ENCODE measurements around the gene APMAP. TPM values are rescaled to one million over a fixed set of nuclear protein-coding genes. Genes with fewer than 3 reads are reported as not detected.

APMAP gene
- total and polyA plus RNA-seq, 2 of the 13 experiments (the other 11 are each of a cell fraction or from before 2014, with no cell fraction given): 168 to 214 TPM

DNA sequence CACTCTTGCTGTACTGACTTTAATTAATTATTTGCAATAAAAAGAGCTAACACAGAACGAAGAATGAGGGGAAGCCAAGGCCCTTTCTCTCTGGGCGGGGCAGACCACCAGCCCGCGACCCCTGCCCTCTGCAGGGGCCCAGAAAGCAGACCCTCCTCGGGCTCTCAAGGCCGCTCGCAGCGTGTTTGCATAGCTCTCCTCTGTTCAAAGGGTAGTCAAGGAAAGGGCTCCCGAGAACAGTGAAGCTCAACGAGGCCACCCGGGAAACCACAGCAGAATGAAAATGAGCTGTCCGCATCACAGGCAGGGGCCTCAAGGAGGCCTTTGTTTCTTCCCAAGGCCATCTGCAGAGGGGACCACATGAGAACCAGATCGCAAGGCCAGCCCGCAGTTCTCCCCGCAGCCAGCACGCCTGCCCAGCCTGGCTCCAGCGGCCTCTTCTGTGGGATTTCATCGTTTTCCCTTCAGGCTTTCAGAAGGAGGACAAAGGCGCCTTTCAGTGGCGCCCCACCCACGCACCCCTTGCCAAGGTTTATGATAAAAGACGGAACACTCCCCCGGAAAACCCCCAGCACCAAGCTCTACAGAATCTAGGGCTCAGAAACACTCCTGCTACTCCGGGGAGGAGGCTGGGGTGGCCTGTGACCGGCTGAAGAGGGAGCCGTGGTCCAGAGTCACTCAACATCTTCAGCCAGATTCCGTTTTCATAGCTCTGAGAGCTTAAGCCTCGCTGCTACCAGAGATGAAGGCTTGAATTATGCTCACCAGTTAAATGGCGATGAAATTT is 40.1 kb upstream of the APMAP start (continued):
- TF ChIP-seq SRSF4 (IDR thresholded peaks at IDR 0.05; ENCODE audit: low read depth, low read length, poor library complexity, severe bottlenecking) (no peak), ZIK1 (CRISPR knock-in tag; IDR thresholded peaks at IDR 0.05; ENCODE audit: borderline replicate concordance, low read depth) (no peak), SALL2 (CRISPR knock-in tag; IDR thresholded peaks at IDR 0.05) (peak; percentile 66), HNF4G (IDR thresholded peaks at IDR 0.05; ENCODE audit: borderline replicate concordance, low read depth, low read length) (peak; percentile 44; the same call in 1 of the 2 replicates), HNF4G (CRISPR knock-in tag; IDR thresholded peaks at IDR 0.05; ENCODE audit: borderline replicate concordance, low read depth) (no peak), ZSCAN9 (CRISPR knock-in tag; IDR thresholded peaks at IDR 0.05; ENCODE audit: borderline replicate concordance) (no peak; the same call in 1 of the 2 replicates), PHF21A (CRISPR knock-in tag; IDR thresholded peaks at IDR 0.05) (peak; percentile 72; the same call in 1 of the 2 replicates), ZBTB7A (CRISPR knock-in tag; IDR thresholded peaks at IDR 0.05) (peak; percentile 94), ZNF12 (CRISPR knock-in tag; IDR thresholded peaks at IDR 0.05) (0 out of 2 replicates have a peak, but pooled peaks have one; percentile 24), CREB1 (IDR thresholded peaks at IDR 0.05) (no peak), CREB1 (CRISPR knock-in tag; IDR thresholded peaks at IDR 0.05) (no peak; the same call in 1 of the 2 replicates), FOXO4 (CRISPR knock-in tag; conservative IDR thresholded peaks at IDR 0.05) (no peak), ZNF136 (CRISPR knock-in tag; IDR thresholded peaks at IDR 0.05; ENCODE audit: low read depth) (no peak), BCL3 (CRISPR knock-in tag; IDR thresholded peaks at IDR 0.05) (no peak), IRF1 (CRISPR knock-in tag; IDR thresholded peaks at IDR 0.05; ENCODE audit: low read depth) (no peak), ZNF720 (CRISPR knock-in tag; IDR thresholded peaks at IDR 0.05) (no peak), ZNF710 (CRISPR knock-in tag; IDR thresholded peaks at IDR 0.05; ENCODE audit: borderline replicate concordance) (peak; percentile 63; the same call in 1 of the 2 replicates), RCOR2 (CRISPR knock-in tag; IDR thresholded peaks at IDR 0.05) (peak; percentile 70)
- TF ChIP-seq, protein P1, sequence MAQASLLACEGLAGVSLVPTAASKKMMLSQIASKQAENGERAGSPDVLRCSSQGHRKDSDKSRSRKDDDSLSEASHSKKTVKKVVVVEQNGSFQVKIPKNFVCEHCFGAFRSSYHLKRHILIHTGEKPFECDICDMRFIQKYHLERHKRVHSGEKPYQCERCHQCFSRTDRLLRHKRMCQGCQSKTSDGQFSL (CRISPR knock-in tag; IDR thresholded peaks at IDR 0.05): no peak
- TF ChIP-seq, protein P2, sequence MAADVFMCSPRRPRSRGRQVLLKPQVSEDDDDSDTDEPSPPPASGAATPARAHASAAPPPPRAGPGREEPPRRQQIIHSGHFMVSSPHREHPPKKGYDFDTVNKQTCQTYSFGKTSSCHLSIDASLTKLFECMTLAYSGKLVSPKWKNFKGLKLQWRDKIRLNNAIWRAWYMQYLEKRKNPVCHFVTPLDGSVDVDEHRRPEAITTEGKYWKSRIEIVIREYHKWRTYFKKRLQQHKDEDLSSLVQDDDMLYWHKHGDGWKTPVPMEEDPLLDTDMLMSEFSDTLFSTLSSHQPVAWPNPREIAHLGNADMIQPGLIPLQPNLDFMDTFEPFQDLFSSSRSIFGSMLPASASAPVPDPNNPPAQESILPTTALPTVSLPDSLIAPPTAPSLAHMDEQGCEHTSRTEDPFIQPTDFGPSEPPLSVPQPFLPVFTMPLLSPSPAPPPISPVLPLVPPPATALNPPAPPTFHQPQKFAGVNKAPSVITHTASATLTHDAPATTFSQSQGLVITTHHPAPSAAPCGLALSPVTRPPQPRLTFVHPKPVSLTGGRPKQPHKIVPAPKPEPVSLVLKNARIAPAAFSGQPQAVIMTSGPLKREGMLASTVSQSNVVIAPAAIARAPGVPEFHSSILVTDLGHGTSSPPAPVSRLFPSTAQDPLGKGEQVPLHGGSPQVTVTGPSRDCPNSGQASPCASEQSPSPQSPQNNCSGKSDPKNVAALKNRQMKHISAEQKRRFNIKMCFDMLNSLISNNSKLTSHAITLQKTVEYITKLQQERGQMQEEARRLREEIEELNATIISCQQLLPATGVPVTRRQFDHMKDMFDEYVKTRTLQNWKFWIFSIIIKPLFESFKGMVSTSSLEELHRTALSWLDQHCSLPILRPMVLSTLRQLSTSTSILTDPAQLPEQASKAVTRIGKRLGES (CRISPR knock-in tag; IDR thresholded peaks at IDR 0.05; ENCODE audit: borderline replicate concordance): no peak; the same call in 1 of the 2 replicates

Measured in HepG2 (cell line).